Raji (cell line): ENCODE measurements around the gene TIMM22.

Experiments used
- POLR2A ChIP-seq: IDR thresholded peaks from 2 replicates; pipeline ENCODE4 v1.6.1; 2011; ENCODE audit warnings: low read depth, low read length, control low read depth; ENCODE audit not compliant: insufficient read depth

TIMM22 gene

GRCh38 chr17:1007310-1008007, 10.5 kb downstream of the TIMM22 start:
- no peak for TF ChIP-seq POLR2A

- TF ChIP-seq POLR2A = no peak
These were observed 11.3 kb downstream of the TIMM22 start for GRCh38 chr17:1008008-1008761.

GRCh38 chr17:1009229-1010085, 12.5 kb downstream of the TIMM22 start:
- TF ChIP-seq POLR2A = no peak

GRCh38 chr17:1010086-1010450, 13.1 kb downstream of the TIMM22 start:
- no peak for TF ChIP-seq POLR2A

- no peak for TF ChIP-seq POLR2A
These were observed 13.7 kb downstream of the TIMM22 start for GRCh38 chr17:1010586-1010985.

- no peak for TF ChIP-seq POLR2A
These were observed 14.2 kb downstream of the TIMM22 start for GRCh38 chr17:1011138-1011537.

- TF ChIP-seq POLR2A = no peak
These were observed 15.1 kb downstream of the TIMM22 start for GRCh38 chr17:1011760-1012735.

- no peak for TF ChIP-seq POLR2A
These were observed 16.1 kb downstream of the TIMM22 start for GRCh38 chr17:1012823-1013728.

GRCh38 chr17:1013729-1014090, 16.8 kb downstream of the TIMM22 start:
- no peak for TF ChIP-seq POLR2A

GRCh38 chr17:1018547-1018946, 21.6 kb downstream of the TIMM22 start:
- TF ChIP-seq POLR2A = no peak

- no peak for TF ChIP-seq POLR2A
These were observed 22.5 kb downstream of the TIMM22 start for GRCh38 chr17:1019451-1019850.

GRCh38 chr17:1021147-1021546, 24.2 kb downstream of the TIMM22 start:
- no peak for TF ChIP-seq POLR2A

GRCh38 chr17:1022278-1023024, 25.5 kb downstream of the TIMM22 start:
- no peak for TF ChIP-seq POLR2A
